HG03175 (cell line): ENCODE data around the gene LRBA.

ENCODE experiments used
- ATAC-seq: cut with Tn5 transposase; IDR thresholded peaks from one replicate; pipeline ENCODE4 v1.9.1; 2021; ENCODE audit warnings: mild to moderate bottlenecking, moderate library complexity; ENCODE audit not compliant: unreplicated experiment

Gene LRBA

DNA sequence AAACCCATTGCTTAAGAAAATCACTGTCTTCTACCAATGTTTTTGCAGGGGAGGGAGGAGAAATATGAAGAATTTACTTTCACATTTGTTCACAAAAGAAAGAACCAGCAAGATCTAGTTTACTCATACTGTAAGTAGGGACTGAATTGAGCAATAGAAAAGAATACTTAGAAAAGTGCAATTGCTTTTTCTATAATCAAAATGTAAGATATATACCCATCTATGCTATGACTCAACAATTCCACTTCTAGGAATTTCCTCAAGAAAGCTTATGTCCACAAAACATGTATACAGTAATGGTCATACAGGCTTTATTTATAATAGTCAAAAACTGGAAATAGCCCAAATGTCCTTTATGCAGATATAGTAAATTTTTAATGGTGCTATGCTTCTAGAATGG is 196.4 kb downstream of the LRBA start:
- no peak for ATAC-seq

DNA sequence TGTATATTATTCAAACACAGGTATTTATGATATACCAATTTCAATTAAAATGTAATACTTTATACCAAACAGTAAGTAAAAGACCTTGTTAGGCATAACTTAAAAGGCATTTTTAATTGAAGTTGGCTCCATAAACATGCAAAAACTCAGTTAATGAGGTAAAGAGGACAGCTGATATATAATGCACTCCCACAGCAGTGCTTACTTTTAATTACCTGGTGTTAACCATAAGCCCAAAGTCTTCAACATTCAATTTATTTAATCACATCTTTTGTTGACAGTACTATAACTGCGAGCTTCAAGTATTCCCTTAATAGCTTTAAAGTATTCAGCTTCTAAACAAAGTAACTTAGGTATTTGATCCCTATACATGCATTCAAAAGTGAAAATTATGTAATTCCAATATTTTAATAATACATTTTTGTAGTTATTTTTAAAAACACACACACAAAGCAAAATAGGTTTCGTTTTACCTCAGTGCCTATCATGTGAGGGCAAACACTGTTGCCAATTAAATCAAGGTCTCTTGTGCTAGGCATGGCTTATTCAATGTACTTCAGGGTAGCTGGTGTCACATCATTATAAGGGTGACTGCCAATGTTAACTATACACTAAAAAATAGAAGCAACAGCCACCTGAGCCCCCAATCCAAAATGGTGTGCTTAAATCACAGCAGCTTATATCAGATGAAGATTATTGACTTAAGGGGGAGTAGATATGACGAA is 197.1 kb downstream of the LRBA start:
- ATAC-seq, result no peak

DNA sequence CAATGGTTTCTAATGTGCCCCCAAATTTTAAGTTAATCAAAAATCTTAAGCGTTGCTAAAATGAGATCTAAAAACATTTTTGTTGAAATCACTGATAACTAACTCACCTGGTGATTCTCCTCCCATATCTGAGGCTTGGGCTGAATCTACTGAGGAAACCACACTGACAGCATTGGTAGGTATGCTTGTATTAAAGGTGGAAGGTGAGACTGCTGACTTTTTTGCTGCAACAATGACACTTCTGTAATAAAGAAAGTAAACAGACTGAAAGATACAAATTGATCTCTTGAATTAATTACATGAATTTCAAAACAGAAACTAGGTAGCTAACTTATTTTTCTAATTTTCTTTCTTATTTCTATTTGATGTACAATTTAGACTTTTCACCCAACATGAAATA is 198.1 kb downstream of the LRBA start:
- ATAC-seq, result no peak

DNA sequence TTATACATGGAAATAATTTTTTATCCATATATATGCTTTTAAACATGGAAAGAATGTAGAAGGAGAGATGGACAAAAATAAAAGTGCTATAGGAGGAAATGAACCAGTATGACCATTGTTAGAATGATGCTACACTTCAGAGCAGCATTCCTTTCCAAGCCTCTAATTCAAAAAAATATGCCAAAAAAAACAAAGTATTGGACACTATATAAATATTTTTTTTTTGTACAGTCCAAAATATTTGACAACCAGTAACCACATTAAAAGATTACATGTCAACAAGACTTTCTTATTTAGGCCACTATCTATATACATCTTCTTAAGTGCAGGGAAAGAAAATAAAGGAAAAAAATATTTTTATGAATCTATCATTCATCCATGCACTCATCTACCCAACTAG is 198.6 kb downstream of the LRBA start:
- ATAC-seq, result no peak

DNA sequence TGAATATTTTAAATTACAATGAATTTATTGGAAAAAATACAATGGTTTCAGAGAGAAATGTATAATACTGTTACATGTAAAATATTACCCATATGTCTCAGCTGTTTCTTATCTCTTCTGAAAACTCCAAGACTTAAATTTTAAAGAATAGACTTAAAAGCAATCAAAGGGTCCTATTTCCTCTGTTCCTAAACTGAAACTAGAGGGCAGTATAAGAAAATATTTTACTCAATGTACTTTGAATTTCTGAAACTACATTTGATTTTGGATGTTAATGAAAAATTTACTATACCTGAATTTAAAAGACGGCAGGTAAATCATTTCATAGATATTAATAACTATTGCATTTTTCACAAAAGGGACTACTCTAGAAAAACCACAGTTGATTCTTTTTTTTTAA is 200.2 kb downstream of the LRBA start:
- no peak for ATAC-seq

DNA sequence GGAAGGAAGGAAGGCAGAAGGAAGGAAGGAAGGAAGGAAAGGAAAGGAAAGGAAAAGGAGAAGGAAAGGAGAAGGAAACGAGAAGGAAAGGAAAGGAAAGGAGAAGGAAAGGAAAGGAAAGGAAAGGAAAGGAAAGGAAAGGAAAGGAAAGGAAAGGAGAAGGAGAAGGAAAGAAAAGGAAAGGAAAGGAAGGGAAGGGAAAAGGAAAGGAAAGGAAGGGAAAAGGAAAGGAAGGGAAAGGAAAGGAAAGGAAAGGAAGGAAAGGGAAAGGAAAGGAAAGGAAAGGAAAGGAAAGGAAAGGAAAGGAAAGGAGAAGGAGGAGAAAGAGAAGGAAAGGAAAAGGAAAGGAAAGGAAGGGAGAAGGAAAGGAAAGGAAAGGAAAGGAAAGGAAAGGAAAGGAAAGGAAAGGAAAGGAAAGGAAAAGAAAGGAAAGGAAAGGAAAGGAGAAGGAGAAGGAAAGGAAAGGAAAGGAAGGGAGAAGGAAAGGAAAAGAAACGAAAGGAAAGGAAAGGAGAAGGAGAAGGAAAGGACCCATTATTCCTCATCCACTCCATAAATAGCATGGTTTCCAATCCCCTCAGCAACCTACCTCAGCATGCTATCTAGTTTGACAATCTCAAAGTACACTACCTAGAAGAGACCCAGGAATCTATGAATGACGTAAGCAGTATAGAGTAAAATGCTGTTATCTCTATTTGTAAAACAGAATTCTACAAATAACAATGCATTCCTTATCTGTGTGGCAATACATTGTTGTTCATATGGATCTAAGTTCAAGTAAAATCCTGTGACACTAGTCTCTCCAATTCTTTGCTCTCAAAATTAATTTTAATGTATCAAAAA is 209.7 kb downstream of the LRBA start:
- ATAC-seq, result no peak

DNA sequence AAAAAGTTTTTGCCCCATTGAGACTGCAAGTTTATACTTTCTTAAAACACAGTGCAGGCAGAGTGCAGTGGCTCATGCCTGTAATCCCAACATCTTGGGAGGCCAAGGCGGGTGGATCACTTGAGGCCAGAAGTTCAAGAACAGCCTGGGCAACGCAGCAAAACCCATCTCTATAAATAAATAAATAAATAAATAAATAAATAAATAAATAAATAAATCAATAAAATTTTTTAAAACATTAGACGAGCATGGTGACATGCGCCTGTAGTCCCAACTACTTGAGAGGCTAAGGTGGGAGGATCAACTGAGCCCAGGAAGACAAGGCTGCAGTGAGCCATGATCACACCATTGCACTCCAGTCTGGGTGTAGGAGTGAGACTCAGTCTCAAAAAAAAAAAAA is 213.3 kb downstream of the LRBA start:
- no peak for ATAC-seq

DNA sequence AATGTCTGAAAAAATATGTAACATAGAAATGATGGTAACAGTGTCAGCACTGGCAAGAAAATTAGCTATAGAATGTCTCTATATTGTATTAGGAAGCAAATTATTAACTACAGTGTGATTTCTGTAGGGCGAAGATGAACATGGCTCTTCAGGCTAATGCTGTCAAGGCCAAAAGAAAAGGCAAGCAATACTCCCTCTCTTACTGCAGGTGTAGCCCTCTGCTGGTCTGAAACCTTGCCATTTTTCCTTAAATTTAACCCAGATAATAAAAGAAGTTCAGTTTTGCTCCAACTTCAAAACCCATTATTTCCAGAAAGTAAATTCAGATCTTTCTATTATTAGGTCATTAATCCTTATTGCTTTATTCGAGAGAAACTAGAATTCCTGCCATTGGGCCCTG is 215.9 kb downstream of the LRBA start:
- ATAC-seq, result no peak

DNA sequence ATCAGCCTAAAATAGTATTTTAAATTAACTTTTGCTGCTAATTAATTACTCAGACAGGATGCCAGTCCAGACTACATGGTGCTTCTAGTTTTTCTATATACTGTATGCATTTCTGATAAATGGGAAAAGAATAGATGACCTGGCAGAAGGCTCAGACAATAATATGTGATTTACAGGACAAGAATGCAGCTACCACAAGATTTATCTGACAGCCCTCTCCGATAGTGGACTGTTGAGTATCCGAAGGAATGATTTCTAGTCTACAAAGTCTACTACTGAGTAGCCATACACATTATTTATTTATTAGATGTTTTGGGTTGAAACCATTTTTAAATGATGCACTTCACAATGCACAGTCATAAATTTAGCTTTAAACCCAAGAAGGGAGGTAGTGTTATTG is 220.4 kb downstream of the LRBA start:
- ATAC-seq, result no peak

DNA sequence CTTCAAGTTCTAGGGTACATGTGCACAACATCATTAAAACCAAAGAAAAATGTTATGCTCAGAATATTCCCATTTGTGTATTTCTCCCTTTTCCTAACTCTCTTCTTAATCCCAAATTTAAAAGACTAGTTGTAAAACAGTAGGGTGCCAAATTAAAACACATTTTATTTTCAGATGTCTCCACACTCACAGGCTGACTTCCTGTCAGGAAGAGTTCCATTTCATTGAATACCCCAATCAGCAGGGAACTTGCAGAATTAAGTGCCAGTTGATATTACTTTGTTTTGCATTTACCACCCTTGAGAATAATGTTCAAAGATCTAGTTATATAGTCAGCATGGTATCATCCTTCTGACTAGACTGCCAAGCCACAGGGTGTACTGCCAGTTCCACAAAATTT is 225.2 kb downstream of the LRBA start:
- no peak for ATAC-seq

DNA sequence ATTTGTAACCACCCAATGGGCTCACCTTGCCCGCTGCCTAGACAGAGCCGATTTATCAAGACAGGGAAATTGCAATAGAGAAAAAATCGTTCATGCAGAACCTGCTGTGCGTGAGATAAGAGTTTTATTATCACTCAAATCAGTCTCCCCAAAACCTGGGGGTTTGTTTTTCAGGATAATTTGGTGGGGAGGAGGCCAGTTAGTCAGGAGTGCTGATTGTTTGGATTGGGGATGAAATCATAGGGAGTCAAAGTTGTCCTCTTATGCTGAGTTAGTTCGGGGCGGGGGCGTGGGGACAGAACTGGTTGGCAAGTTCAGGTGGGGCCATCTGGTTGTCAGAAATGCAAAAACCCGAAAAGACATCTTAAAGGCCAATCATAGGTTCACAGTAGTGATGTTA is 230.1 kb downstream of the LRBA start:
- no peak for ATAC-seq

DNA sequence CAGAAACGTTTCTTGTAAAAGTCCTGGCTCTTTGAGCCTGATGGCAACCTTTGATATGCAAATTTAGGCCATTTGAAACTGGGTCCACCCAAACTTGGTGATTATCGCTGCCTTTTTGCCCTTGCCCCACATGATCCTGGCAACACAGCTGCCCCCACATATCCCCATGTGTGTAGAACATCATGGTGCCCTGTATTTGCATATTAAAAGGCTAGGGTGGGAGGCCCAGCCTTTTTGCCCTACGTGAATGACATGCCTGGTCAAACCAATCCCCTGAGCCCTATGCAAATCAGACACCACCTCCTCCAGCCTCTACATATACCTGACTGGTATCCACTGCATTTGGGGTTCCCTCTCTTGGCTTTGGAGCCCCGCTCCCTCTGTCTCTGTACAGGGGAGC is 230.8 kb downstream of the LRBA start:
- no peak for ATAC-seq

DNA sequence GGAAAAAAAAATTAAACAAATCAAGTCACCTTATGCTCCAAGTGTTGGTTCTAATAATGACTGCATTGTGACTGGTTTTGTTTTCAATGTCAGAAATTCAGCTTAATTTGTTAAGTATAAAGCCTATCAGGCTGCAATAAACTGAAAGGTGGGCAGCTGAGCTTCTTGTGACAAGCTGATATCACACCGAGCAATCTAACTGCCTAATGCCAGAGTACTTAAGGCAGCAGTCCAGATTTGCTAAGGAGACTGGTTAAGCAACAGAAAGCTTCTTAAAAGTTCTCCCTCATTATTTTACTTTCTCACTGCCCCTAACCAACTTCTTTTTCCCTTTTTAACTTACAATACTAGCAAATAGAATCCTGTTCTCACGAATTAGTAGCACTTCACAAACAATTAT is 232.2 kb downstream of the LRBA start:
- ATAC-seq, result no peak

DNA sequence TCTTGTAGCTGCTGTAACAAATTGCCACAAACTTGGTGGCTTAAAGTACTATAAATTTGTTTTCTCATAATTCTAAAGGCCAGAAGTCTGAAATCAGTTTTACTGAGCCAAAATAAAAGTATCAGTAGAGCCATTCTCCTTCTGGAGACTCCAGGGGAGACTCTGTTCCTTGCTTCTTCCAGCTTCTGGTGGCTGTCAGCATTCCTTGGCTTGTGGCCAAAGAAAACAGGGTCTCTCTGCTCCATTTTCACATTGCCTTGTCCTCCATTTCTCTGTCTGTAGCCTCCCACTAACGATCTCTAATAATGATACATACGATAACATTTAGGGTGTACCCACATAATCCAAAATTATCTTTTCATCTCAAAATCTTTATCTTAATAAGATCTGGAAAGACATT is 232.8 kb downstream of the LRBA start:
- ATAC-seq, result no peak

DNA sequence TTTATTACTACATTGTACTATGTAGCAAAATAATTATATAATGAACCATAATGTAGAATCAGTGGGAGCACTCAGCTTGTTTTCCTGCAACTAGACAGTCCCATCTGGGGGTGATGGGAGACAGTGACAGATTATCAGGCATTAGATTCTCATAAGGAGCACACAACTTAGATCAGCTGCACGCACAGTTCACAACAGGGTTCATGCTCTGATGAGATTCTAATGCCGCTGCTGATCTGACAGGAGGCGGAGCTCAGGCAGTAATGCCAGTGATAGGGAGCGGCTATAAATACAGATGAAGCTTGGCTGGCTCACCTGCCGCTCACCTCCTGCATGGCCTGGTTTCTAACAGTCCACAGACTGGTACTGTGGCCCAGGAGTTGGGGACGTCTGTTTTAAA is 233.9 kb downstream of the LRBA start:
- no peak for ATAC-seq

DNA sequence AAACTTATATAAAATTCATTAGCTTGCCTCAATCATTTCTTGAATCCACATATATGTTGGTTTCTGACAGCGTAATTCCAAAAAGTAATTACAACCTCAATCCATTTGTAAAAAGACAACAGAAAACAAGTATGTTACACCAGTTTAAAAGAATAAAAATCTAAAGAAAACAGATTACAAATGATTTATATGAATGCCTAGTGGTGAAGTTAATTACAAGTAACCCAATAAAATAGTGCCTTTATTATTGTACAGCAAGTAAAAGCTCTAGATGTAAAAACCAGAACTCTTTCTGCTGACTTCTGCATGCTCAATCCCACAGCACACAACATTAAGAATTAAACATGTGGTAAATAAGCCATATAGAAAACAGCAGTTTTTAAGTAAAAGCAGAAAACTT is 235.4 kb downstream of the LRBA start:
- no peak for ATAC-seq

DNA sequence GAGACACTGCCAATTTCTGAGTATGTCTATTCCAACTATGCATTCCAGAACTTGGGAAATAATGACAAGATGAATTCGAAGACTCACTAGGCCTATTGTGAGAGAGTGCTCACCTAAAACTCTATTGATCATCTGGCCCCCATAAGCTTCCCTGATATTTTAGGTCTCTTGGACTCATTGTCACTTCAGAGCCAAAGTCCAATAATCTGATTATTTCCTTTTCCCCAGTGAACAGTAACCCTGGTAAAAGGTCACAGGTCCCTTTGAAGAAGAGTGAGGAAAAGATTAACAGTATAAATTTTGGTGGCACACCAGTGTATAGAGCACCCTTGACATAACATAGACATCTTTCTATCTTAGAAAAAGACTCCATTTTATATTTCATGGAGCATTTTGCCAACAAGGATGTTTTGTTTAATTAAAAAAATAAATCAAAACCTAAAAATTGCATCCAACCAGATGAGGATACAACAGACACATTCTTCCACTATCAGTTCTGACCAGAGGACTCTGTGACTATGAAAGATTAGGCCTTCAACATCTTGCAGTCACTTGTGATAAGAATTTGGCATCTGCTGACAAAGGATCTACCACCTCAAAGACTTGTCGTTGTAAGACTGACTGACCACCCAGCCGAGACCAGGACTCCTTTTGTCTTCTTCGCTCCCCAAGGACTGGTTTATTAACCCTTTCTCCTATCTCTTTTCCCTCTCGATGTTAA is 241.2 kb downstream of the LRBA start:
- ATAC-seq, result no peak

DNA sequence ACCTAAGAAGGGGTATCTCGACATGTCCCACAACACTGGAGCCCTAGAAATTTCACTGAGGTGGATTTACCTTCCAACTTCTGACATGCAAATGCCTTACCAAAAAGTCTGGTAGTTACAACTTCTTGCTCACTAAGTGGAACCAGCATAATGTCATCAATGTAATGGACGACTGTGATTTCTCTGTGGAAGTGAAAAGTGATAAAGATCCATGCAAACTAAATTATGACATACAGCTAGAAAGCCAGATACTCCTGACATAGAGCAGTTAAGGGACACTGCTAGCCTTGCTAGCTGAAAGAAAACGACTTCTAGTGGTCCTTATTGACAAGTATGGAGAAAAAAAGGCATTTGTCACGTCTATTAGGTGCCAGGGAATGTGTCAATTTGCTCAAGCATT is 242.1 kb downstream of the LRBA start:
- ATAC-seq, result no peak

DNA sequence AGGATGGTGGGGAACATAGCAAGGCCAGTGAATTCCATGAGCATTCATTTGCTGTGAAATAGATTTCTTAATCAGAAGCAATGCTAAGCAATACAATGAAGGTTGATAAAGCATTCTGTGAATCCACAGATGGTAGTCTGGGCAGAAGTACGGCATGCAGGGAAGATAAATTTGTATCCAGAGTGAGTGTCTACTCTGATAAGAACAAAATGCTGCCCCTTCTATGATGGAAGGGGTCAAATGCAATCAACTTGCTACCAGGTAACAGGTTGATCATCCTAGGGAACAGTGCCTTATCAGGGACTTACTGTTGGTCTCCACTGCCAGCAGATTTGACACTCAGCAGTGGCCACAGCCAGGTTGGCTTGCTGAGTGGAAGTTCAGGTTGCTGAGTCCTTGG is 243.7 kb downstream of the LRBA start:
- ATAC-seq, result no peak

DNA sequence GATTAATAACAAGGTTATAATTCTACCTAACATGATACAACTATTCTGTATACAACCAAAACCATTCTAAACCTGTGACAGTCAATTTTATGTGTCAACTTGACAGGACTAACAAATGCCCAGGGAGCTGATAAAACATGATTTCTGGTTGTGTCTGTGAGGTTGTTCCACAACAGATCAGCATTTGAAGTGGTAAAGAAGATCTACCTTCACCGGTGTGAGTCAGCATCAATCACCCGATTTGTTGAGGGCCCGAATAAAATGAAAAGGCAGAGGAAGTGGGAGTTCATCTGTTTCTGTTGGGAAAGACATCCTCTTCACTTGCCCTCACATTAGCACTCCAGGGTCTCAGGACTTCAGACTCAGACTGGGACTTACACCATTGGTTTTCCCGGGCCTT is 245.2 kb downstream of the LRBA start:
- ATAC-seq, result no peak

DNA sequence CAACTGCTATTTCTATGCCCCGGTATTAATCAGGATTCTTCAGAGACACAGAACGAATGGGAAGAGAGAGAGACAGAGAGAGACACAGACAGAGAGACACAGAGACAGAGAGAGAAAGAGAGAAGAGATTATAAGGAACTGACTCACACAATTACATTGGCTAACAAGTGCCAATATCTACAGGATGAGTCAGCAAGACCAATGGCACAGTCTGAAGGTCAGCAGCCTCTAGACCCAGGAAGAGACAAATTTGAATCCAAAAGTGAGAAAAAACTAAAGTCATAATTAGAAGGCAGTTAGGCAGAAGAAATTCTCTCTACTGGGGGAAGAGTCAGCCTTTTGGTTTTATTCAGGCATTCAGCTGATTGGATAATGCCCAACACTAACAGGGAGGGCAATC is 245.8 kb downstream of the LRBA start:
- ATAC-seq, result peak; percentile 40

DNA sequence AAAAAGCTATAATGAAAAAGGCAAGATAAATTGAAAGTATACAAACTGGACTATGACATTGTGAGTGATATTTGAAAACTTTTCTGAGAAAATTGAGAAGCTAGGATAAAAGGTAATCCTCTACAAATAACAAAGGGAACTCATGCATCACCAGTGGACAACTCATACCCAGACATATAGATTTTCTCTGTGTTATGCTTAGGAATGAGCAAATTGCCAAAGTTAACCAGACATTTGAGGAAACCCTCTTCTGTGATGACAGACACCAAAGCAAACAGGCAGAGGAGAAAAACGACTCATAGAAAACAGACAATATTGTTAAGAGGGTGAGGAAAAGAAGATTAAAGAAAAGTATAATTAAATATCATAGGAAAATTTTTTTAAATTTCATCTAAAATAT is 246.6 kb downstream of the LRBA start:
- no peak for ATAC-seq
